ENCODE data around the gene GON7. TPM values are rescaled to one million over a fixed set of nuclear protein-coding genes. Genes with fewer than 3 reads are reported as not detected.
A peak's percentile ranks its signal among the peaks of the same experiment; 100 is the strongest.
"Not testable (repeated sequence)": the region's sequence is repeated elsewhere in the genome, so short reads cannot be mapped to it uniquely, and the experiment has no call there.

GON7 gene
- polyA plus RNA-seq, 3 donors = 4.8 to 24.0 (median 22.7) TPM

DNA sequence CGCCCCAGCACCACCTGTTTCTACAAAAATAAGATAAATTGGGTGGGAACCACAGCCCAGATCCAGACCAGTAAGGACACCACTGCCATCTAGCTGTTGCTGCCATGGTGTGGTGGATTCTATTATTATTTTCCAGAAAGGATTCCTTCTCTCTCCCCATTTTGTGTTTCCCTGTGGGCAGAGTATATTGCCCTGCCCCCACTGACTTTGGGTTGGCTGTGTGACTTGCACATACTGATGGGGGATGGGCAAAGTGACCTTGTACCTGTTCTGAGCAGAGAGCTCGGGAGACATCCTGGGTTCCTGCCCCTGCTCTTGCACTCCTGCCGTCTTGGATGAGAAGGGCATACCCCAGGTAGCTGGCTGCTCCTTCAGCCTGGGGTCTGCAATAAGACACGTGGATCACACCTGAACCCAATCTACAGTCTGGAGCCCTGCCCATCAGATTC, 46.5 kb downstream of the GON7 start:
- H4K20me1 ChIP-seq (ENCODE audit: insufficient read depth, low read length) = no peaks in the 10 kb centered on the region
- peak; percentile 27 for TF ChIP-seq CTCF (IDR thresholded peaks at IDR 0.05)
- no peak overlapping the region for H3K4me3 Mint-ChIP-seq
- 87% methylated on average over 3 of the region's 4 CpGs for WGBS (ENCODE audit: insufficient coverage)
- H3K9me3 ChIP-seq (replicated peaks in 1 of 2; ENCODE audit: control insufficient read depth in 1 of 2, insufficient read depth in 1 of 2, low read length in 2 of 2) = no peaks in the 10 kb centered on the region
- no peaks in the 10 kb centered on the region for H3K4me1 Mint-ChIP-seq
- intact Hi-C loops (cut with micrococcal nuclease) = no loop called here
- no peak overlapping the region for H3K27ac ChIP-seq (ENCODE audit: low read depth in 1 of 2, low read length in 2 of 2)
- no peak overlapping the region for H3K4me3 ChIP-seq (replicated peaks in 1 of 3; ENCODE audit: low read depth in 2 of 3, low read length in 3 of 3)
- no peak overlapping the region for H3K9ac ChIP-seq (ENCODE audit: insufficient read depth, low read length, poor library complexity, severe bottlenecking)
- H3K27me3 Mint-ChIP-seq (ENCODE audit: low read depth in 3 of 3) = no peaks in the 10 kb centered on the region
- peak in 1 of 3 donors; percentile 21 for DNase-seq
- no peaks in the 10 kb centered on the region for H3K79me2 ChIP-seq (ENCODE audit: insufficient read depth, low read length)
- no peaks in the 10 kb centered on the region for H3K36me3 Mint-ChIP-seq
- no peaks in the 10 kb centered on the region for H3K9me3 Mint-ChIP-seq
- no peak overlapping the region for H3K4me2 ChIP-seq (replicated peaks; ENCODE audit: extremely low read depth, low read length, poor library complexity, severe bottlenecking)
- H3K27me3 ChIP-seq (ENCODE audit: control insufficient read depth in 2 of 2, insufficient read depth in 2 of 2, low read length in 2 of 2) = no peaks in the 10 kb centered on the region
- no peaks in the 10 kb centered on the region for H3K4me1 ChIP-seq (ENCODE audit: control insufficient read depth in 1 of 2, insufficient read depth in 2 of 2, low read length in 2 of 2)
- no peak overlapping the region for H3K27ac Mint-ChIP-seq
- H3K36me3 ChIP-seq (replicated peaks in 1 of 2; ENCODE audit: control insufficient read depth in 1 of 2, insufficient read depth in 2 of 2, low read length in 2 of 2) = no peaks in the 10 kb centered on the region
- no peak overlapping the region for H2AFZ ChIP-seq (ENCODE audit: insufficient read depth, low read depth, low read length, poor library complexity, severe bottlenecking)

- H3K36me3 Mint-ChIP-seq; H4K20me1 ChIP-seq (ENCODE audit: insufficient read depth, low read length); H3K9me3 Mint-ChIP-seq; DNase-seq; H3K79me2 ChIP-seq (ENCODE audit: insufficient read depth, low read length); H3K4me1 Mint-ChIP-seq; H3K27me3 Mint-ChIP-seq (ENCODE audit: low read depth in 3 of 3); H3K27me3 ChIP-seq (ENCODE audit: control insufficient read depth in 2 of 2, insufficient read depth in 2 of 2, low read length in 2 of 2); H3K9ac ChIP-seq (ENCODE audit: insufficient read depth, low read length, poor library complexity, severe bottlenecking); H3K9me3 ChIP-seq (replicated peaks in 1 of 2; ENCODE audit: control insufficient read depth in 1 of 2, insufficient read depth in 1 of 2, low read length in 2 of 2); H3K4me3 Mint-ChIP-seq; H3K4me3 ChIP-seq (replicated peaks in 1 of 3; ENCODE audit: low read depth in 2 of 3, low read length in 3 of 3); H3K4me1 ChIP-seq (ENCODE audit: control insufficient read depth in 1 of 2, insufficient read depth in 2 of 2, low read length in 2 of 2); H3K27ac Mint-ChIP-seq; H2AFZ ChIP-seq (ENCODE audit: insufficient read depth, low read depth, low read length, poor library complexity, severe bottlenecking); H3K36me3 ChIP-seq (replicated peaks in 1 of 2; ENCODE audit: control insufficient read depth in 1 of 2, insufficient read depth in 2 of 2, low read length in 2 of 2); H3K27ac ChIP-seq (ENCODE audit: low read depth in 1 of 2, low read length in 2 of 2); H3K4me2 ChIP-seq (replicated peaks; ENCODE audit: extremely low read depth, low read length, poor library complexity, severe bottlenecking); intact Hi-C loops (cut with micrococcal nuclease): not testable (repeated sequence)
- no CpG with 5 or more reads among the region's 5 CpGs for WGBS (ENCODE audit: insufficient coverage)
Observed at GRCh38 chr14:93159625-93160352, 47.1 kb downstream of the GON7 start.

DNA sequence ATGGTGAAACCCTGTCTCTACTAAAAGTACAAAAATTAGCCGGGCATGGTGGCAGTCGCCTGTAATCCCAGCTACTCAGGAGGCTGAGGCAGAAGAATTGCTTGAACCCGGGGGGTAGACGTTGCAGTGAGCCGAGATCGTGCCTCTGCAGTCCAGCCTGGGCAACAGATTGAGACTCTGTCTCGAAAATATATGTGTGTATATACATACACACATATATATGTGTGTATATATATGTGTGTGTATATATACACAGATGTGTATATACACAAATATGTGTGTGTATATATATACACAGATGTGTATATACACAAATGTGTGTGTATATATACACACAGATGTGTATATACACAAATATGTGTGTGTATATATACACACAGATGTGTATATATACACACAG, 48.5 kb downstream of the GON7 start:
- H4K20me1 ChIP-seq (ENCODE audit: insufficient read depth, low read length); H3K27me3 Mint-ChIP-seq (ENCODE audit: low read depth in 3 of 3); H3K4me1 ChIP-seq (ENCODE audit: control insufficient read depth in 1 of 2, insufficient read depth in 2 of 2, low read length in 2 of 2); H3K27me3 ChIP-seq (ENCODE audit: control insufficient read depth in 2 of 2, insufficient read depth in 2 of 2, low read length in 2 of 2); H3K36me3 Mint-ChIP-seq; H3K4me1 Mint-ChIP-seq; H3K4me3 Mint-ChIP-seq; H3K9me3 Mint-ChIP-seq; H3K27ac Mint-ChIP-seq; H3K79me2 ChIP-seq (ENCODE audit: insufficient read depth, low read length); DNase-seq; H3K9me3 ChIP-seq (replicated peaks in 1 of 2; ENCODE audit: control insufficient read depth in 1 of 2, insufficient read depth in 1 of 2, low read length in 2 of 2); H3K36me3 ChIP-seq (replicated peaks in 1 of 2; ENCODE audit: control insufficient read depth in 1 of 2, insufficient read depth in 2 of 2, low read length in 2 of 2); H3K27ac ChIP-seq (ENCODE audit: low read depth in 1 of 2, low read length in 2 of 2); H3K4me2 ChIP-seq (replicated peaks; ENCODE audit: extremely low read depth, low read length, poor library complexity, severe bottlenecking); H2AFZ ChIP-seq (ENCODE audit: insufficient read depth, low read depth, low read length, poor library complexity, severe bottlenecking); H3K9ac ChIP-seq (ENCODE audit: insufficient read depth, low read length, poor library complexity, severe bottlenecking); intact Hi-C loops (cut with micrococcal nuclease); H3K4me3 ChIP-seq (replicated peaks in 1 of 3; ENCODE audit: low read depth in 2 of 3, low read length in 3 of 3): not testable (repeated sequence)
- WGBS (ENCODE audit: insufficient coverage) = no CpG with 5 or more reads among the region's 7 CpGs
